MM.1S (cell line): Measurements from ENCODE around the gene ZSCAN29.

ENCODE experiments used
- CTCF ChIP-seq: fragments of 300-600 bp; sonication (generic); IDR thresholded peaks from 2 replicates; pipeline ENCODE4 v1.5.1; 2016; ENCODE audit warnings: antibody characterized with exemption, low read length, mixed read lengths
- EZH2 ChIP-seq: fragments of 300-600 bp; sonication (generic); optimal IDR thresholded peaks from 2 replicates; pipeline ENCODE3; 2017; ENCODE audit warnings: low read depth, mild to moderate bottlenecking, antibody characterized with exemption, low read length, mixed read lengths

DNA sequence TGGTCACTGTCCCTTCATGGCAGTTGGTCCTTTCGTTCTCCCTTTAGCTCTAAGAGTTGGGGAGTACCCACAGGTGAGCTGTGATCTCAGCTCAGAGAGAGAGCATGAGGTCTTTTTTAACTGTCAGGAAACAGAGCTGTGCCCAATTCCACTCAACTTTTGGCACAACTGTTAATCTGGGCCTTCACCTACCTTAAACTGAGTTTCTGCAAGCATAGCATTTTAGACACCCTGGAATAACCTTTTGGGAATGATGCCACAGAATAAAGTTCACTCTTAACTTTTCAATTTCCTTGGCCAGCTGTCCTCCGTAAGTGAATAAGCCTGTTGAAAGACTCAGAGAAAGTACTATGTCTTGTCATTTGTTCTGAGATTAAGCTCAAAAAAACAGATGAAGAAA, 36.0 kb upstream of the ZSCAN29 start:
- TF ChIP-seq EZH2 (no peak), CTCF (no peak)
